Left hindlimb (tissue), 1 donor: ENCODE data around the gene ENTPD2.
"Not testable (repeated sequence)": the region's sequence is repeated elsewhere in the genome, so short reads cannot be mapped to it uniquely, and the experiment has no call there.

Source experiments
- DNase-seq: peaks from one replicate; pipeline ENCODE4 v3.0.0-alpha.2; 2018

ENTPD2 gene

DNA sequence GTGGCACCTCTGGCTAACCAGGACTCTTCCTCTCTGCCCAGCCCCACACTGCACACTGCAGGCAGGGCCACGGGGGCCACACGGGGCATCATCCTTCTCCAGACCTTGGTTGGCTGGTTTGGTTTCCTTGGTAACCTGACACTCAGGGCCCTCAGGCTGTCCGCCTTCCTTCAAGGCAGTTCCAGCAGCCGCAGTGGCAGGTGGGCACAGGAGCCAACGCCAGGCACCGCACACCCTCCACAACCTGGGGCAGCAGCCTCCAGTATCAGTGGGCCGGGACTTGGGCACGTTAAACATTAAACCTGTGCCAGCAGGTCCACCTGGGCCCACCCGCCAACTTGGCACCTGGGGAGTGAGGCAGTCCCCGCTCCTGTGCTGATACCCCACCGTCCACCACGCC, 9.8 kb downstream of the ENTPD2 start:
- no peak for DNase-seq

DNA sequence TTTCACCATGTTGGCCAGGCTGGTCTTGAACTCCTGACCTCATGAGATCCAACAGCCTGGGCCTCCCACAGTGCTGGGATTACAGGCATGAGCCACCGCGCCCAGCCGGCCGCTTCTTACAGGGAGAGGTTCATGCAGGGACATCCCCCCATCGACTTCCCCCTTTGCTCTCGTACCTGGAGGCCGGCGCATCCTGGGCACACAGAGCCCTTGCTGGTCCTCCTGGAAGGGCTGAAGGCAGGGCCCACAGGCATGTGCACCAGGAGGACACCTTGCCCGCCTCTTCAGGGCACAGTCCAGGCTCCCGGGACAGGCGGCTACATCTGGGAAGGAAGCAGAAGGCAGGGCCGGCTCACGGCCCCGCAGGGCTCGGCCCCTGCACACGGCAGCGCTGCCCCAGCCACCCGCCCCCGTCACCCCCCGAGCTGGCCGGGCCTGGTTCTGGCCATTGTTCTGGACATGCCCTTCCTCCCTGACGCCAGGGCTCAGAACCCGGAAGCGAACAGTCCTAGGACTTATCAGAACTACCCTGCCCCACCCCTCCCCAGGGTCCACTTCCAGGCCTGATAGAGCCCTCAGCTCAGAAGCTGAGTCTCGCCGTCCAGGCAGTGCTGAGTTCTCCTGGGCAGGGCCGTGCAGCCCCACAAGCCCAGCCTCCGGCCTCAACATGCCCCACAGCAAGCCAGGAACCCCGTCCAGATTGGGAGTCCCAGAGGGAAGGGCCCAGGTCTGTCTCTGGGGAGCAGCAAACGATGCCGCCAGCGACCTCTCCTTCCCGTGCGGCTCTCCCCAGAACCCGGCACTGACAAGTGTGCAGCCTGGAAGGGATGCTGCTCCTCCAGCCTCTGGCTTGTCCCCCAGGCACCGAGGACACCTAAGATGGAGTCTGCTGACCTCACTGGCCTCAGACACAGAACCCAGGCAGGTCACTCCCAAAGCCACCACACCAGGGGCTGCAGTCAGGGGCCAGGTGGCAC, 10.8 kb downstream of the ENTPD2 start:
- DNase-seq, result no peak

DNA sequence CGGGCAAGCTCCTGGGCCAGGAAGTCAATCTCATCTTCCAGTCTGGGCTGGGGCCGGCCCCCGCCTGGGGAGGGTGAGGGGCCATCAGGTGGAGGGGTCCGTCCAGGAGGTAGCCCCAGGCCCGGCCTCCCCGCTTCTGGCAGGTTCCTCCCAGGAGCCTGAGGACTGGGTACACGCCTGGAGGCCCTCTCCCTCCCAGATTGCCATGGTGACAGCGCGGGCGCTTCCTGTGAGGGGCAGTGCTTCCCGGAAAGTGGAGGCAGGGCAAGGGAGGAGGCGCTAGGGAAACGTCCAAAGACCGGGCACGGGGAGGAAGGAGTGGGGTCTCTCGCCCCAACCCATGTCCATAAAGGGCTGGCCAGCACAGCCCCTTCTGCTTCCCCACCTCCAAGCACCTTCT, 12.7 kb downstream of the ENTPD2 start:
- no peak for DNase-seq

DNA sequence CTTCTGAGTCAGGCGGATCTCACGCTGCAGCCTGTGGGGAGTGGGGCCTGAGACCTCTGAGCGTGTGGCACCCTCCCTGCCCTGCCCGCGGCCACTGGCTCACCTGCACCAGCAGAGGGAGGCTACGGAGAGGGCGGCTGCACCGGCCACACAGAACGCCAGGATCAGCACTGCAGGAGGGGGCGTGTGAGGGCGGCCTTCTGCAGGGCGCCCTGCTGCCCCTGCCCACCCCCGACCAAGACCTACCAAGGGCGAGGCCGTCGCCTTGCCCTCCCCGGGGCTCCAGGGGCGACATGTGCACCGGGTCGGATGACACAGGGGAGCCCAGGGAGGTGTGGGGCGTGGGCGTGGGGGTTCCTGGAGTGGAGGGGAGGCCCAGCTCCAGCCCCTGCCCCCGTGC, 13.3 kb downstream of the ENTPD2 start:
- DNase-seq, result no peak

DNA sequence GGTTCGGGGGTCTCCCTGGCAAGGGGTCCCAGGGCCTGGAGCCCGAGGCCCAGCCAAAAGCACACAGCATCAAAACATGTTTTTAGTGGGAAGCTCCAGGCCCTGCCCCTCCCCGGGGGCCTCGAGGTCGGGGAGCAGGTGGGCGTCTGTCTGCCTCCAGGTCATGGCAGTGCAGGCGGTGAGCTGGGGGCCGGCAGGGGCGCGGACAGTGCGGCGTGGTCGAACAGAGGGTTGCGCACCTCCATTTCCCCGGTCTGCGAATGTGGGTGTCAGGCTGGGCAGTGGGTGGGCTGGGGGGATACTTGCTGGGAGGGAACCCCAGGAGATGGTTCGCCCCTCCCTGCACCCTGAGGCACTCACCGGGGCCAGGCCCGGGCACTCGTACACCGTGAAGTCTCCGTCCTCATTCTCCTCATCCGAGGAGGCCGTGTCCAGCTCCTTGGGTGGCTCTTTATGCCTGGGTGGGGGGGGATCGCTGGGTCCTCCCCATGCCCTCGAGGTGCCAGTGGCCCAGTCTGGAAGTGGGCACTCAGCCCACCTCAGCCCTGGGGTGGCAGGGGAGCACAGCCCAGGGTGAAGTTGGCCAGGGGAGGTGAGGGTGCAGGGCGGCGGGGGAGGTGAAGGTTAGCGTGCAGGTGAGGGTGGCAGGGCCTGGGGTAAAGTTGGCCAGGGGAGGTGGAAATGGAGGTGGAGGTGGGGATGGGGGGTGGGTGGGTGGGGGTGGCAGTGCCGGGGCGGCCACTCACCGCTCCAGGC, 14.1 kb downstream of the ENTPD2 start:
- DNase-seq, result no peak

DNA sequence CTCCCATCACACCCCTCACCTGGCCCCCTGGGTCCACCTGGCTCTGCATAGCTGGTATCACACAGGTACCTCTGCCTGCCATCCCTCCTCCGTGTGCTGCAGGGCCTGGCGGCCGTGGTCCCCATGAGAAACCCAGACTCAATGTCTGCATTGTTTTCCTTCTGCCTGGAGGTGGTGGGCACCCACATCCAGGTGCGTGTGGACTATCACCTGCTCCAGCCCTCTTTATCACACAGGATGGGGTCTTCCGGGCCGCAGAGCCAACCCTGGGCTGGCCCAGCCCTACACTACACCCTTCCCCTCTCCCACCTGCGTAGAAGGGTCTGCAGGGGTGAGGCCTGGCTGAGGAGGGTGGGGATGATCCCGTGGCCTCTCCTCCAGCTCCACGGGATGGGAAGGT, 14.9 kb downstream of the ENTPD2 start:
- DNase-seq, result no peak

DNA sequence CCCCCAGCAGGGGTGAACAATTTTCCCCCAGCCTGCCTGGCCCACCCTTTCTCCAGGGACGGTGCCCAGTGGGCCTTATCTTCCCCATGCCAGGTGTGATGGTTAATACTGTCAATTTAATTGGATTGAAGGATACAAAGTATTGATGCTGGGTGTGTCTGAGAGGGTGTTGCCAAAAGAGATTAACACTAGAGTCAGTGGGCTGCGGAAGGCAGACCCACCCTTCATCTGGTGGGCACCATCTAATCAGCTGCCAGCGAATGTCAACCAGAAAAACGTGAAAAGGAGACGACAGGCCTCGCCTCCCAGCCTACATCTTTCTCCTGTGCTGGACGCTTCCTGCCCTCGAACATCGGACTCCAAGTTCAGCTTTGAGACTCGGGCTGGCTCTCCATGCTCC, 16.4 kb downstream of the ENTPD2 start:
- no peak for DNase-seq

DNA sequence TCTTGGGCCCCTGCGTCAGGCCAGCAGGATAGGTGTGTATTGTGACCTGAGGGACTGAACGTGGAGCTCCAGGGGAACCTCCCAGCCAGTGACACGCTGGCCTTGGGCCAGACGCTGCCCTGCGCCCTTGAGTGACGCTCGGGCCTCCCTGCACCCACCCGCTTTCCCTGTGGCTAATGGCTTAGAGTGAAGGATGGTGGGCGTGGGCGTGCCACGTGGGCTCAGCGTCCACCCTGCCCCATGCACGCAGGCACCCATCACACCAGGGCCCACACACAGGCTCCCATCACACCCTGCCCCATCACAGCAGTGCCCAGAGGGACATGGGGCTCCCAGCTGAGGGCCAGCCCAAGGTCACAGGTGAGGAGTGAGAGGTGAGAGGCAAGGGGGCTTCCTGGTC, 16.8 kb downstream of the ENTPD2 start:
- DNase-seq, result no peak

DNA sequence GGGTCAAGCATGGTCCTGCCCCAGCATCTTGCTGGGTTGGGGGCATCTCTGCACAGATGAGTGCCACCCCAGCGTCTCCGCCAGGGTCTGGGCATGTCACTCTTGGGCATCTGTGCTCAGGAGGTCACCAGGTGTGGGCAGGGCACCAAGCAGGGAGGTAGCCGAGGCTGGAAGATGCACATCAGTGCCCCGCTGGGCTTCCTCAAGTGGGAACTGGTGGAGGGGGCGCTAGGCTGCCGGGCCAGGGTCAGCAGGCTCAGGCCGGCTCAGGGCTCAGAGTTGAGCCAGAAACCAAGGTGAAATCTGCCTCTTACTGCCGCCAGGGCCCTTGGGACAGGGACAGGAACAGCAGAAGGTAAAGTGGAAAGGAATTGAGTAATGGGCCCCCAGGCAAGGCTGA, 17.9 kb downstream of the ENTPD2 start:
- no peak for DNase-seq

DNA sequence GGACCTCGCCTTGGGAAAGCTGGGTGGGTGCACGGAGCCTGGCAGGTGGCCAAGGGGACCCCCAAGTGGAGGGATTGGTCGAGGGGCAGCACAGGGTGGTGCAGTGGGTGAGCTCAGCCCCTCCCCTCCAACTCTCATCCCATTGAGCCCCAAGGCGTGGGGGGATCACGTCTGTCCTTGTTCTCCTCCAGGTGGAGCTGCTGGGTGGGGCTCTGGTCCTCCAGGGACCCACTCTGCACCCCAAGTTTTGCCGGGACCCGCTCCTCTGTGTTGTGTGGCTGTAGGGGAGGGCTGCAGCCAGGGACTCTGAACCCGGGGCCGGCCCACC, 18.4 kb downstream of the ENTPD2 start:
- DNase-seq, result no peak

DNA sequence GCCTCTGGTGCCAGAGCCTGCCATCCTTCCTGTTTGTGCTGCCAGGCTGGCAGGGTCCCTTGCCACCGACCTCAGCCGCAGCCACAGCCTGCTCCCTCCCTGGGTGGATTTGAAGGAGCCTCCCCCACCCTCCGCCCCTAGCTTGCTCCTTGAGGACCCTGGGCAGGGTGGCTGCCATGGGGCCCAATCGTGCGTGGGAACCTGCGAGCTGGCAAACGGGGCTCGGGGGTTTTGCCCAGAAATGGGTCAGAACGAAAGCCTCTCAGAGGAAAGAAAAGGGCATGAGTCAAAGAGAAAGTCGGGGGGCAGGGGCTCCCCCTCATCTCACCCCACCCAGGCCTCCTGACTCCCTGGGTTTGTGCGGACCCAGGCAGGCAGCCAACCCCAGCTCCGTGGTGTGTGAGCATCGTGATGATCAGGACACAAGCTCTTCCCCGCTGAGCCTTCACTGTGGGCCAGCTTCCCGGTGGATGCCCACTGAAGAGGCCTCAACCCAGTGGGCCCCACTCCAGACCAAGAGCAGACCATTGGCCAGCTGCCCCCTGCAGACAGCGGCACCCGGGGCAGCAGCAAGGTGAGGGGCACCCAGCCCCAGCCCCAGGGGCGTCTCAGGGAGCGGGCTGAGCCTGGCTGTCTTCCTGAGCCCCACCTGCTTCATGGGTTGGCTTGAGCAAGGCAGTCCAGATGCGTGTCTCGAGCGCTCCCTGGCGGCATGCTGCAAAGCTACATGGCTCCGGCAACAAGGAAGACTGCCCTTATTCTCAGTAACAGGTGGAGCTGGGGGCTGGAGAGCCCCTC, 19.0 kb downstream of the ENTPD2 start:
- DNase-seq, result peak; percentile 88

DNA sequence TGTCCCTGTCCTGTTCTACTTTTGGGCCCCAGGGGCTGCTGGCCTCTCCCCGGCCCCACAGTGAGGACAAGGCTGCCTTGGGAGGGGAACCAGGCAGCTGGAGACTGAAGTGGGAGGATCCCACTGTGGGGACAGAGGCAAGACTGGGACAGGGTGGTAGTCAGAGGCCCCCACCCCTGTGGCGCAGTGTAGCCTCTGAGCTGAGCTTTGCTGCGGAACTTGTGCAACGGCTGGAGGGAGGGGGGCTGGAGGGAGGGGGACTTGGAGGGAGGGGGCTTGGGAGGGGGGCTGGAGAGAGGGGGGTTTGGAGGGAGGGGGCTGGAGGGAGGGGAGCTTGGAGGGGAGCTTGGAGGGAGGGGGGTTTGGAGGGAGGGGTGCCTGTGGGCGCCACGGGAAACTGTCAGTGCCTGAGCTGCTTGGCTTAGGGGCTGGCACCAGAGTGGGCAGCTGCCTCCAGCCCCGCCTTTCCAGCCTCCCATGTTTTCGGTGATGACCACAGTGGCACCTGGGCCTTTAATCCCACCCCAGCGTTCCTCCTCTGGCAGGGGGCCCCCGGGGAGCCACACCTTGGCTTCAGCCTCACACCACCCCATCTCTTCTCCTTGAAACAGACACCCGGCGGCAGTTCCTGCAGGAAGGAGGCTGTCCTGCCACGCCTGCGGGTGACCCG, 19.7 kb downstream of the ENTPD2 start:
- DNase-seq, result no peak

DNA sequence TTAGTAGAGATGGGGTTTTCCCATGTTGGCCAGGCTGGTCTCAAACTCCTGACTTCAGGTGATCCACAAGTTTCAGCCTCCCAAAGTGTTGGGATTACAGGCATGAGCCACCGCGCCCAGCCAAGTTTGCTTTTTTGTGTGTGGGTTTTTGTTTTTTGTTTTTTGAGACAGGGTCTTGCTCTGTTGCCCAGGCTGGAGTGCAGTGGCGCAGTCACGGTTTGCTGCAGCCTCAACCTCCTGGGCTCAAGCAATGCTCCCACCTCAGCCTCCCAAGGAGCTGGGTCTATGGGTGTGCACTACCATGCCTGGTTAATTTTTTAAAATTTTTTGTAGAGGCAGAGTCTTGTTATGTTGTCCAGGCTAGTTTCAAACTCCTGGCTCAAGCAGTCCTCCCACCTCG, 20.4 kb downstream of the ENTPD2 start:
- not testable (repeated sequence) for DNase-seq

DNA sequence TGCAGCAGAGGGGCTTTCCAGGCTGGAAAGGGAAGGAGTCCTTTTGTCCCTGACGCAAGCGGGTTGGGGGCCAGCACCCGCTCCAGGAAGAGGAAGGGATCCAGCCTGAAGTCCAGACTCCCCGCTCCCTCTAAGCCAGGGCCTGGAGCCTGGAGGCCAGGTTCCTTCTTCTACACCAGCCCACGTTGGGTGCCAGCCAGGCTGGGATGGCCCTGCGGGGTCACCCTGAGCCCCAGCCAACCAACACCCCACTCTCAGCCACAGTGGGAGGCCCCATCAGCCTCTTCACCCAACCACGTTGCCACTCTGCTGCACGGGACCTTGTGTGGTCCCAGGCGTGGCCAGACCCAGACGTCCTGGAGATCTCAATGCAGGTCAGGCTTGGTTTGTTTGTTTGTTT, 21.0 kb downstream of the ENTPD2 start:
- no peak for DNase-seq

DNA sequence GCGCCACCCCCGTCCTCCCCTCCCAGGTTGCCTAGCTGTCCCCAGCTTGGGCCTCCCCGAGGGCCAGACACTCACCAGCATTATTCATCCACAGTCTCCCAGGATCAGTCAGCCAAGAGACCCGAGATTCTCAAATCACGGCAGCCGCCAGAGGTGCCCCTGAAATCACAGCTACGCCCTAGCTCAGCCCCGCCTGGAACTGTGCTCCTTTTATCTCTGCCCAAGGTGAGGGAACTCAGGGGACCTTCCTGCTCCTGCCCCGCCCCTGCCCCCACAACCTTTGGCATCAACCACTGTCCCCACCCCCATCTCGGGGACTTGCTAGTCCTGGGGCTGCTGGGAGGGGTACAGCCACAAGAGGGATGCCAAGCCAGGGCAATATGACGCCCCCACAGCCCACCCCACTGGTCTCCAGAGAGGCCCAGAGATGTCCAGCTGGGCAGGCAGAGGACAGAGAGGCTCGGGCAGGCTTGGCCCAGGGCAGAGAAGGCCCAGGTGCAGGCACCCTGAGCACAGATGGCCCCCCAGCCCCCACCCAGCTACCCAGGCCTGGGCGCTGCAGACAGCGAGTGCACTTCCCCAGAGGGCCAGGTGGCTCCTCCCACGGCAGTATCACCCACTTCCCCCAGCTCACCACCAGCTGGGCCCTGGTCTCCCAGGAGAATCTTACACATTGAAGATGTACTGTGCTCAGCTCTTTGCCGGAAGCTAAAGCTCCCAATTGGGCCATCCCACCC, 21.8 kb downstream of the ENTPD2 start, which contains the start of gene FUT7:
Gene FUT7 (minus strand): TSS at position 185 of the 737 bp plus-strand sequence. CDS start 97 bp downstream, at position 88.
- DNase-seq, result no peak

DNA sequence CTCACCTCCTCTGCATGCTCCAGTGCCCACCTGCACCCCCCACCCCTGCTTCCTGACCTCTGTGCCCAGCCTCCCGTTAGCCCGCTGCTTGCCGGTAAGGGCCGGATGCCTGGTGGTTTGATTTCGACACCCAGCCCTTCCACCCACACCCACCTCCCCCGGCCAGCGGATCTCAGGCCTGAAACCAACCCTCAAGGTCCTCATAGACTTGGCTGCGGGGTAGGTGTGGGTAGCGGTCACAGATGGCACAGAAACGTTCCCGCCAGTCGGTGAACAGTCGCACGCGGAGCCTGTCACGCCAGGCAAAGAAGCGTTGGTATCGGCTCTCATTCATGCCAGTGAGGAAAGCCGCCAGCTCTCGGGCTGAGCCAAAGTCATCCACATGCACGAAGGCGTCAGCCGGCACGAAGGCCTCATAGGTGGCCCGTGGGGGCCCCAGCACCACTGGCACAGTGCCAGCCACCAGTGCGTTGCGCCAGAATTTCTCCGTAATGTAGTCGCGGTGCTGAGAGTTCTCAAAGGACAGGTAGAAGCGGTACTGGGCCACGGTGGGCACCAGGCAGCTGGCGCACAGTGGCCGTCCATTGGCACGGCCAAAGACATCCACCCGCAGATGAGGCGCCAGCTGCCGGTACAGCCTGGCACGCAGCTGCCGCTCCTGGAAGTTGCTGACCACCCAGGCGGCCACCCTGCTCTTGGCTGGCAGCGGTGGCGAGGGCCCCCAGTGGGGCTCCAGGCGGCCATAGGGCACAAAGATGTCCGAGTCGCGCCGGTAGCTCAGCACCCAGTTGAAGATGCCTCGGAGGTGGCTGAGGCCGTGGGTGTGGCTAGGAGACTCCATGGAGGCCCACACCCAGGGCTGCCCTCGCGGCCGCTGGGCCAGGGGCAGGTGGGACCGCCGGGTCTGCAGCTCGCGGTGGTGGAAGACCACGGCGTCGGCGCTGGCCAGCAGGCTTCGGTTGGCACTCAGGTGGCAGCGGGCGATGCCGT, 23.0 kb downstream of the ENTPD2 start:
- no peak for DNase-seq

DNA sequence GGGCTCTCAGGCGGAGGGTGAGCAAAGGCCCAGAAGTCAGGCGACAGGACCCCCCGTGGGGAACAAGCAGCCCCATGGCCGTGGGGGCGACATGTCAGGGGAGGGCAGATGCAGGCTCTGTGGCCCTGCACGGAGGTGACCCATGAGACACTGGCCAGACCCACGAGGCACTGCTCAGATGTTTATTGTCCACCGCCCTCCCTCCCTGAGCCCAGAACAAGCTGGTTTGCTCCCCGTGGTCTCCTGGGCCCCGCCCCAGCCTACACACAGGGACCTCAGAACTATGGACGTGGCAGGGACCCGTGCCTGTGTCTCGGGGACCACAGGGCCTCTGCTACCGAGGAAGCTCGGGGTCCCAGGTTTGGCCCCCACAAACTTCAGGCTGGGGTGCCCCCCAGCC, 23.9 kb downstream of the ENTPD2 start:
- no peak for DNase-seq

DNA sequence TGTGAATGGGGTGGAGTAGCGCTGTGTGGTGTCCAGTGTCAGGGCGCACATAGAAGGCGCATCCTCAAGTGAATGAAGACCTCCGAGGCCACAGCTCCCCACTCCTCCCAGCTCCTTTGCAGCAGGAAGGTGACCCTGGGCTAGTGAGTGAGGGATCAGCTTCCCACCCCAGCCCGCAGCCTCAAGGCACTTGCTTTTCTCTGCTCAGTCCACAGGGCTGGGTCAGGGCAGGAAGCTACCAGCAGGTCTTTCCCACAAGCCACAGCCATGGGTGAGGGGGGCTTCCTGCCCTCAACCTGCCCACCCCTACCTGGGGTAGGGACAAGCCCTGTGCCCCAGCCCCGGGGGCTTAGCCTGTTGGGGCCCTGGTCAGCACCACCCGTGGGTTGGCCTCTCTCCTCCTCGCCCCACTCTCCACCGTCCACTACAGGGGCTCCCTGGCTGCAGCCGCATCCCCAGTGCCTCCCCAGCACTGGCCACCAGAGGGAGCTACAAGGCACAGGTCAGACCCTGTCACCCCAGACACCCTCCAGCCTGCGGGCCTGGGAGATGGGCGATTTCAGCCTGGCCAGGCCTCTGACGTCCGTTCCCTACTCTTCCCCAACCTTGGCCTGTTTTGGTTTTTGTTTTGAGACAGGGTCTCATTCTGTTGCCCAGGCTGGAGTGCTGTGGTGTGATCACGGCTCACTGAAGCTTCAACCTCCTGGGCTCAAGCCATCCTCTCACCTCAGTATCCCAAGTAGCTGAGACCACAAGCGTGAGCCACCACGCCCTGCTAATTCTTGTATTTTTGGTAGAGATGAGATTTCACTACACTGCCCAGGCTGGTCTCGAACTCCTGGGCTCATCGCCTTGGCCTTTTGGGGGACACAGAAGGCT, 24.6 kb downstream of the ENTPD2 start:
- no peak for DNase-seq

DNA sequence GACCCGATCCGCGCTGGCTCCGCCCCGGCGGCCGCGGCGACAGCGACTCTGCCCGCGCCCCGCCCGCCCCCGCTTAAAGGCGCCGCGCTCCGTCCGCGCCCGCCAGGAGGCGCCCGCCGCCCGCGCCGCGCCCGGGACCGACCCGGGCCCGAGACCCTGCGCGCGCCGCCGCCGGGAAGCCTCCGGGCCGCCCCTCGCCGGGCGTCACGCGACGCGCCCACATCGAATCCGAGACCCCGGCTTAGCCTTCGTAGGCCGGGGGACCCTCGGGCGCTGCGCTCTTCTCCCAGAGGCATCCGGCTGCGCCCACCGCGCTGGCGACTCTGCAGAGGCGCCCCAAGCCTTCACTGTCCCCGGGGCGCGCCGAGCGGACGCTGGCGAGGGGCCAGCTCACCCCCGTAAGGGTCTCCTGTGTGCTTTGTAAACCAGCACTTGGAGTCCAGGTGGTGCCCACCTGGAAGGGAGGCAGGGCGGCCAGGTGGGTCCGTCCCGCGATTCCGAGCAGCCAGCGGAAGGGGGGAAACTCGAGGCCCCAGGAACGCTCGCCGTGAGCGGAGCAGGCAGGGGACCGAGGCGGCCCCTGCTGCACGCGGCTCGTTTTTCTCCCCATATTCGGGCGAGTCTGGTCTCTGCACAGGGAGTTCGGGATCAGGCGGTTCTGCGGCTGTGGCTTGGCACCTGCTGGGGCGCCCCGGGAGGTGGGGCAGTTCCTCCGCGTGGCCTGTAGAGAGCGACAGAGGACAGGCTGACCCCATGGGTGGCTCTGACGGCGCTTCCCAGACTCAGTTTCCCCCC, 25.4 kb downstream of the ENTPD2 start:
- no peak for DNase-seq
